HG03439 (cell line): ENCODE data around the gene PRELID3B.

Experiments
- ATAC-seq: cut with Tn5 transposase; IDR thresholded peaks from one replicate; pipeline ENCODE4 v1.9.1; 2021; ENCODE audit warnings: mild to moderate bottlenecking, moderate library complexity; ENCODE audit not compliant: unreplicated experiment

PRELID3B gene

GRCh38 chr20:59010995-59011873, 31.4 kb downstream of the PRELID3B start:
- ATAC-seq, result no peak

- no peak for ATAC-seq
These were observed 32.1 kb downstream of the PRELID3B start for GRCh38 chr20:59010321-59010994.

DNA sequence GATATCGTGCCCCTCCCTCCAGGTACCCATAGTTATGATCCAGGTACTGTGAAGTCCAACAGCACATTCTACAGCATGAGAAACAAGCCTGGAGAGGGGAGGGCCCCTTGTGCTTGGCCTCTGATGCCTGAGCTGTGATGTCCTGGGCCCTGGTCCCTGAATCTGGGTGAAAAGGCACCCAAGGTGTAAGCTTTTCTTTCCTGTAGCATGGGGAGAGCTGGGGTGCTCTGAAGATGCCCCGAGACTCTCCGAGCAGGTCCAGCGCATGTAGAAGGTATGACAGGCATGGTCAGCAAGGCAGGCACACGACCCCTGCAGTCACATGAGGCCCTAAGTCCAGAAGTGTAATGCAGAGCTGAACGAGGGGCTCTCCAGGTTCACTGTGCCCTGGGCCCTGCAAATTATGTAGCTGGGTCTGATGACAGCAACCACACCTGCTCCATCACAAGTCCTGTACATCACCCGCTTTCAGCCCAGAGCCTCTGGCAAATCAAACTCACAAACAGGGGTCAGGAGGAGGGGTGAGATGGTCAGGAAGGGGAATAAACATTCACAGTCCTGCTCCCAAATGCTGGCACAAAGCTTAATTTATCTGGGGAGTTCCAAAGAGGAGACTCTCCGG, 33.8 kb downstream of the PRELID3B start:
- no peak for ATAC-seq

DNA sequence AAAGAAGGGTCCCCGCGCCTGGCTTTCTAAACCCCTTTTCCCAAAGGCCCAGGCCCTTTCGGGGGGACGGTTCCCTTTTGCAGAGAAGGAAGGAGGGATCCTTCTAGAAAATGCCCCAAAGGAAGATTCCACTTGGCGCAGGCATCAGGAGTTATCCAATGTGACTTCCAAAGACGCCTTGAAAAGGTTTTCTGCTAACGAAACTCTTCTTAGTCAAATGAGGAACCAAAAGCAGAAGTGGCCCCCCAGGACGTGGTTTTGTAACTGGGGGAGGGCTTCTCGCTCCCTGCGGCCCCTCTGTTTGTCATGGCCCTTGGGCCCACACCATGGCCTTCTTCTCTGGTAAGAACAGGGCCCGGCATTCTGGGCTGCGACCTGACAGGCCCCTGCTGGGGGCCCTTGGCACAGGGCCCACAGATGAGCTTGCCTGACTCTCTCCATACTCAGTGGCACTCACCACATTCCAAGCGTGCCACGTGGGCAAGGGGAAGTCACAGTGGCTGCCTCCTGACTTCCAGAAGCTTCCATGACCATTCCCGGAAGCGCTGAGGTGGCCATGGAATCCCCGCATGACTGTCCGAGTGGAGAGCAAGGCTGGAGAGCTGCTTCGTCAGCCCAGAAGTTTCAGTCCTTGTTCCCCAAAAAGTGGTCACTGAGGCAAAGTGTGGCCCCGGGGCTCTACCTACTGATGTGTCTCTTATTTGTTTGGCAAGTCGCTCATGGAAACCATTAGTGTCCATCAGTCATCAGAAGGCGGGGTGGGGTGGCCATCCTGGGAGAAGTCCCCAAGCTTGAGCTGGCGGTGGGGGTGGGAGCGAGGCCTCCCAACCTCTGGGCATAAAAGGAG, 34.7 kb downstream of the PRELID3B start:
- ATAC-seq, result peak; percentile 37

DNA sequence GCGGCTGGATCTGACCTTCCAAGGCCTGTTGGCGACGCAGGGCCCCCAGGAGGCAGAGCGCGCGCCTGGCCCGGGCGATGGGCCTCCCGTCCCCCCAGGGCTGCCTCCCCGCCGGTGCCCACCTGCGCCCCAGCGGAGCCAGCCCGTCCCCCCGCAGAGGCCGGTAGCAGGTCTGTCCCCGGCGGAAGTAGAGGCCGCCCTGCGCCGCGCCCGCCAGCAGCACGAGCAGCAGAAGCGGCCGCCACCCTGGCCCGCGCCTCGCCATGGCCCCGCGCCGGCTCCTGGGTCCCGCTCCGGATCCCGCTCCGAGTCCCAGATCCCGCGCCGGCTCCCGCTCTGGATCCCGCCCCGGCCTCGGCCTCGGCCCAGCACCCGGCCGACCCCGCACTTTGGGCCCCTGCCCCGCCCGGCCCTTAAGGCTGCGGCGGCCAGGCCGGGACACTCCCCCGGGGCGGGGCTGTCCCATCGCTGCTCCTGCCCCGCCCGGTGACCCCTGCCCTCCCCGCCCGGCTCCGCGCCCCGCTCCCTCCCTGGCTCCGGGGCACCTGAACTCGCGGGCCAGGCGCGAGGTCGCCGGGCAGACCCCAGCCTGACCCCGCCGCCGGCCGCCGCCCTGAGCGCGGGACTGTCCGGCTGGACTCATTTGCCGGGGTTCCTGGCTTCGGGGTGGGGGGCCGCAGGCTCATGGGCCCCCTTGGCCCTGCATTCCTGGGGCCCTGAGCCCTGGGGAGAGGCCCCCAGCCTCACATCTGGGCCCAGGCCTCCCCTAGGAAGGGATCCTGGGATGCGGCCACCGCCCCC, 35.5 kb downstream of the PRELID3B start, which contains the start of gene CTSZ:
CTSZ (minus strand) TSS at position 391 of the 801 bp plus-strand sequence; CDS start at position 265, 126 bp downstream.
- ATAC-seq, result no peak

DNA sequence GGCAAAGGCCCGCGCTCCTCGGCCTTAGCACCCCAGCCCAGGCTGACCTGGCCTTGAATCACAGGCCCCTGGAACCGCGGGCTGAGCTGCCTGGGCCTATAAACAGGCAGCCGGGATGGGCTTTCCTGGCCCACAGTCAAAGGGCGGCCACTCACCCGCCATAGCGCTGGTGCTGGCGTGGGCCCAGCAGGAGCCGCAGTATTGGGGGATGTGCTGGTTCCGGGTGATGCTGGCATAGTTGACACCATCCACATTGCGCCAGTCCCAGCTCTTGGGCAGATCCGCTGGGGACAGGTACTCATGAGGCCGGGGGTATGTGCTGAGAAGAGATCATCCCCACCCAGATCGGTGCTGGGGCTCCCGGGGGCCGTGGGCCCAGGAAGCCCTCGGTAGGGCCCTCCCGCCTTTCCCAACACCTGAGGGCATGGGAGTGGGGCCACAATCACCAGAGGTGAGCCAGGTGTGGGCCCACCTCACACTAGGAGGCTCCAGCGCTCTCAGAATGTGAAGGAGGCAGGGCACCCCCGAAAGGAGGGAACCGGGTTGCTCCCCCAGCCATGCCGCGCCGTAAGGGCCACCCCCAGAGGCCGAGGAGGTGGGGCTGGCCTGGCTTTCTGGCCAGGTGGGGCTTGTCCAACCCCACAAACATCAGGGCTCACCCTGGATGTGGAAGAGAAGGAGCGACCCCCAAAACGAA, 36.3 kb downstream of the PRELID3B start:
- ATAC-seq, result no peak

- no peak for ATAC-seq
These were observed 36.9 kb downstream of the PRELID3B start for GRCh38 chr20:59005523-59006166.

DNA sequence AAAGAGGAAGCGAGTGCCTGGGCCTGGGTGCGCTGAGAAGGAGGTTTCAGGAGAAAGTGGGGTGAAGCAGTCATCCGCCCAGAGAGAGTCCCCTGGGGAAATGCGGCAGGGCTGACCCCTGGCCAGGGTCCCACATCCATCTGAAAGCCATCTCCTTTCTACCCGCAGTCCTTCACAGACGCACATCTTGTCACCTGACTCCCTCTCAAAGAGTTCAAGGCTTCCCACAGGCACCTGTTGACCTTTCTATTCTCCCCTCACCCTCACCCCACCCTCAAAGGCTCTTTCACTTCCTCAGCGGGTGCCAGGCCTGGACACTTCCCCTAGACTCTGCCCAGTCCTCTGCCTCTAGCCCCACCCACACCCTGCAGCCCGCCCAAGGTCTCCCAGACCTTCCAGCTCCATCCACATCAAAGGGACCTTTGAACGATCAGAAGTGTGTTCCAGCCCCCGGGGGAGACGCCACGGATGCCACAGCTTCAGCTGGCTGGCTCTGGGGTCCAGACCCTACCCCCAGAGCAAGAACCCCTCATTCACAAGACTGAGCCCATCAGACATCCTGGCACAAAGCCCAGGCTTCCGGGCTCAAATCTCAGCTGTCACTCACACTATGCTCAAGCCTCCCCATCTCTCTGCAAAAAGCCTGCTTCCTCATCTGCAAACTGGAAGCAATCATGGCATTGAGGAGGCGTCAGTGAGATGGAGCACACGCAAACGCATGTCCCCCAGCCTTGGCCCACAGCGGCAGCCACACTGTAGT, 37.6 kb downstream of the PRELID3B start:
- peak; percentile 51 for ATAC-seq

DNA sequence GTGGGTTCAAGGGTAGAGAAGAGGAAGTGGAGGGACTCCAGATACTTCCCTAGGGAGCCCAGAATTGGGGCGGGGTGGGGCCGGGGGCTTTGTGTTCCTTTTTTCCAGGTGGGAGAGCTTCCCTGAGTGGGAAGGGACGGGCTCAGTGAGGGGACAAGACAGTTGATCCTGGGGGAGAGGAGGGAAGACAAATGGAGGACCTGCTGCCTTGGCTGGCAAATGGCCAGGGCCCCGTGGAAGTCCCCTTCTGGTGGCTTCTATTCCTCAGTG, 38.2 kb downstream of the PRELID3B start:
- no peak for ATAC-seq

GRCh38 chr20:59003836-59004492, 38.6 kb downstream of the PRELID3B start:
- ATAC-seq, result no peak

- no peak for ATAC-seq
These were observed 39.6 kb downstream of the PRELID3B start for GRCh38 chr20:59002874-59003399.

DNA sequence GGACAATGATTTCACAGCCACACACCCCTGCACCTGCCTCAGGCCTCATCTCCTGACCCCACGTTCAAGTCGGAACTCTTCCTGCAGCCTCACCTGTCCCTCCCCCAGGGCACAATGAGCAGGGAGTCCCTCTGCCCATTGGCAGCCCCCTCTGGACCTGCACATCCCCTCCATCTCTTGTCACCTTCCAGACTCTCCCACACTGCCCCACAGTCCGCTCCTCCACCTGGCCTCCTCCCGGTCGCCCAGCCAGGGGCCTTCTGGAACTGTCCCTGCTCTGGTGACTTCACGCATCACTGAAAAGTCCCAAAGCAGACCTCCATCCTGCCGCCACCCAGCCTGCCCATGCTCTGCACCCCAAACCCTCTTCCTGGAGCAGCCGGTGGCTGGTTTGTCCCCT, 40.2 kb downstream of the PRELID3B start:
- ATAC-seq, result no peak

- no peak for ATAC-seq
These were observed 41.0 kb downstream of the PRELID3B start for GRCh38 chr20:59001449-59002171.

DNA sequence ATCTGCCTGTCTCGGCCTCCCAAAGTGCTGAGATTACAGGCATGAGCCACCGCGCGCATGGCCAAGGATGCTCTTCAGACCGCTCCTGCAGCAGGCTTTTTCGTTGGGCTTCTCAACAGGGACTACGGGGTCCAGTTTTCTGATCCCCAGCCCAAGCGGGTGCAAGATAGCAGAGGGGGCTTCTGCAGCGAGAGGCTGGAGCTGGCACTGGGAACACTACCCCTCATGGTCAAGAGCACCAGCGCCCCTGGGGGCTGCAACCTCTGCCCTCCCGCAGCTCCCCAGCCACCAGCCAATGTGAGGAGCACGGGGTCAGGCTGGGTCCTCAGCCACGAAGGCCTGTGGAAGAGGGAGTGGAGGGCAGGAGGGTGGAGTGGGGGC, 41.5 kb downstream of the PRELID3B start:
- no peak for ATAC-seq

- no peak for ATAC-seq
These were observed 42.3 kb downstream of the PRELID3B start for GRCh38 chr20:59000326-59000725.

GRCh38 chr20:58998656-58999055, 43.9 kb downstream of the PRELID3B start:
- no peak for ATAC-seq
